Midbrain (tissue), 1 donor: Measurements from ENCODE around the gene HINT1.
A peak's percentile ranks its signal among the peaks of the same experiment; 100 is the strongest.
"Not testable (repeated sequence)": the region's sequence is repeated elsewhere in the genome, so short reads cannot be mapped to it uniquely, and the experiment has no call there.

ENCODE experiments used
- DNase-seq: peaks from one replicate; lab custom pipeline; 2025; lab: John Stamatoyannopoulos, UW

Gene HINT1

DNA sequence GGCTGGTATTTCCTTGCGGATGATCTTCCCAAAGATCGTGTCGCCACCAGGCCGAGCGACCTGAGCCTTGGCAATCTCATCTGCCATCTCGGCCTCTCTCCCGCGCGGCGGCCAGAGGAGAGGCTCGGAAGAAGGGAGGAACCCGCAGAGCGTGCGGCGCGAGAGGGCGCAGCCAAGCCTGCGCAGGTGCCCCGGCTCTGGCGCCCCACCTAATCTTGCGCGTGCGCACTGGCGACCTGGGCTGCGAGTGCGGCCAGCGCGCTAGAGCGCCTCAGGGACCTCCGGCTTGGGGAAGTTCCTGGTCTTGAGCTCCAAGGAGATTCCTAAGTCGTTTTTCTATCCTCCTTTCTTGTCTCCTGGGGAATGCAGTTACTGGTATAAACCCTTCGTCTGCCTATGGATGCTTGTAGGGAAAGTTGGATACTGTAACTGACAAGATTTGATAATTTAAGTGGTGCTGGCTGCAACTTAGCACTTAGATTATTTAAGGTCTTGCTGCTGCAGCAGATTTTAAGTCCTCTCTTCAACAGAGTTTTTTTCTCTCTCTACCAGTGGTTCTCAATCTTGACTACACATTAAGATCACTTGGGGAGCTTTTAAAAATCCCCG is at the start of gene HINT1:
Gene HINT1 (minus strand): TSS at position 138 of the 609 bp plus-strand sequence. CDS start 51 bp downstream, at position 87.
- DNase-seq: peak; percentile 90

DNA sequence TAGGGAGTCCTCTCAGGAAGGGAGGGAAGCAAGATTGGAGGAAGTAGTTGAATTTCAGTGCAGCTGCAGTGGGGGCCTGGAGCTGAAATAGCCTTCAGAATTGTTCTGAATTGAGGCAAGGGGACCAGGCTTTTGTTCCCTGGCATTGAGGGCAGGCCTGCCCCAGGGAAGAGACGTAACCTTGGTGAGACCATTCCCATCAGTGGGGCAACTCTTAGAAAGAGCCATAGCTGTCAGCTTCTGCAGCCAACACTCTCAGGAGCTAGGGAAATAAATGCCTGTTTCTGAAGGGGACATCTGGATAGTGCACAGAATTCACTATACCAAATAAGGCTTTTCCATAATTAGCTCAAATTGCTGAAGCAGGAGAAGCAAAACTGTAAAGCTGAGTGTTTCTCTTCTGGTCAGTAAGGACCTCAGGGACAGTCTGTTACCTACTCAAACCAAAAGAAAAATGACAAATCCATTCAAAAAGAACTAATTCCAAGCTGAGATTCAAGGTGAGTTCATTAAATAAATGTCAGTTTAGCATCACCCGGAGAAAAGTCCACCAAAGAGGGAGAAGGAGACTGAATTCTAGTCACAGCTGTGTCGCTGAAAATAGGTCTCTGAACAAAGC is 49.7 kb upstream of the HINT1 start:
- no peak for DNase-seq

DNA sequence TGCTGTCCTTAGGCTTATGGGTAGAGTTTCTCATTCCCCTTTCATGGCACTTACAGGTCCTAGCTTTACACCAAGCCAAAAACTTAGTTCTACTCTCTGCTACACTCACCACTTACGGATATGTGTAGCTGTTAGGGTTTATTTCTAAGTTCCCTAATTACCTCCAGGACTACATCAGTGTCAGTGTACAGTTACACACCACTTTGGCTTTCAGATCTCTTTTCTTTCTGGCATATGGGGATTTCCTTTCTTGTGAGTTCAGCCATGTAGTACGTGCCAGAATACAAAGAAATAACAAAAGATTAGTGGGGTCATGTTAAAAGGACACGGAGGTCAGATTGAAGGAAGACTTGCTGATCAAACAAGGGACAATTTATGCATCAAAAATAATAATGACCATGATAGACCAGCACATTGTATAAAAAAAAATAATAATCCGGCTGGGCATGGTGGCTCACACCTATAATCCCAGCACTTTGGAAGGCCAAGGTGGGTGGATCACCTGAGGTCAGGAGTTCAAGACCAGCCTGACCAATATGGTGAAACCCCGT is 47.5 kb upstream of the HINT1 start:
- no peak for DNase-seq

DNA sequence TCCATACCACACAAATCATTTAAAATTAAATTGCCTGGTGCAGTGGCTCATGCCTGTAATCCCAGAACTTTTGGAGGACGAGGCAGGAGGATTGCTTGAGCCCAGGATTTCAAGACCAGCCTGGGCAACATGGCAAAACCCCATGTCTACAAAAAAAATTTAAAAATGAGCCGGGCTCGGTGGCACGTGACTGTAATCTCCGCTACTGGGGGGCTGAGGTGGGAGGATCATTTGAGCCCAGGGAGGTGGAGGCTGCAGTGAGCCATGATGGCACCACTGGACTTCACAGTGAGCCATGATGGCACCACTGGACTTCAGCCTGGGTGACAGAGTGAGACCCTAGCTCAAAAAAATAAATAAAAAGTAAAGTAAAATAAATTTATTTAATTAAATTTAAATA is 46.6 kb upstream of the HINT1 start:
- no peak for DNase-seq

DNA sequence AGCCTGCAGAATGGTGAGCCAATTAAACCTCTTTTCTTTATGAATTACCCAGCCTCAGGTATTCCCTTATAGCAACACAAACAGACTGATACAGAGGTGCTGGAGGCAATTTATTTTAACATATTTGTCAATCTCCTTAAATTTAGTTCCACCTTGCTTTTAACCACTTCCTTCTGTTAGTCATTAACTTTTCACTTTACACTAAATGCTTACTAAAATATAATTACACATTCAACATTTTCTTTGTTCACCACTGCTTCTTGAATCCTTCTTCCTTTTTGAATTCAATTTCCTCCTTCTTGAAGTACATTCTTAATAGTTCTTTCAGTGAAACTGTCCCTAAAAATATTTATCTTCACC is 45.1 kb upstream of the HINT1 start:
- DNase-seq: no peak

DNA sequence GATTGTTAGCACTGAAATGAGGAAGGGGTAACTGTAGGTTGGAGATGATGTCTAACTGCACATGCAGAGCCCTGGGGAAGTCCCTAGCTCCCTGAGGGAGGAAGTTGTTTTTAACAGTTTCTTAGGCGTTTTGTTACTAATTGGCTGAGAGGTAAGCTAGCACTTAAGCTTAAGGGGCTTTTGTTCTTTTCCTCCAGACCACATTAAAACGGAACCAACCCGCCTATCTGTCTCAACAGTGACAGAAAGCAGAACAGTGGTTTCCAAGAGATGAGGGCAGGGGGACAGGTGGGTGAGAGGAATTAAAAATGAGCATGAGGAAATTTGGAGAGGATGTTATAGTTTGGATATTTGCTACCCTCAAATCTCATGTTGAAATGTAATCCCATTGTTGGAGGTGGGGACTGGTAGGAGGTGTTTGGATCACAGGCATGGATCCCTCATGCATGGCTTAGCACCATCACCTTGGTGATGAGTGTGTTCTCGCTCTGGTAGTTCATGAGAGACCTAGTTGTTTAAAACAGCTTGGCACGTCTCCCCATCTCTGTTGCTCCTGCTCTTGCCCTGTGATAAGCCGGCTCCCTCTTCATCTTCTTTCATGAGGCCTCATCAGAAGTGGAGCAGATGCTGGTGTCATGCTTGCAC is 44.6 kb upstream of the HINT1 start:
- DNase-seq: no peak

DNA sequence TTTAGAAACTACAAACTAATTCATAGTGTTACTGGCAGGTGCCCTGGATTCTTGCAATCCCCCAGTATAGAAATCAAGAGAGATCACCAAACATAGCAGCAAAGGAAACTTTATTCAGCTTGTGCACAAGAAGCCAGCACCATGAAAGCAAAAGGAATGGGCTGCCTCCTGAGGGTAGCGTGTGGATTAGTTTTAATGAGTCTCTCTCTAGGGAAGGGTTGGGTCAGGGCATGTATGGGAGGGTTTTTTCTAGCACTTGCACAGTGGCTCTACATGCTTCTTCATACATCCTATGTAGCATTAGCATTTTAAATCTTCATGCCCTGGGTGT is 44.1 kb upstream of the HINT1 start:
- DNase-seq: no peak

DNA sequence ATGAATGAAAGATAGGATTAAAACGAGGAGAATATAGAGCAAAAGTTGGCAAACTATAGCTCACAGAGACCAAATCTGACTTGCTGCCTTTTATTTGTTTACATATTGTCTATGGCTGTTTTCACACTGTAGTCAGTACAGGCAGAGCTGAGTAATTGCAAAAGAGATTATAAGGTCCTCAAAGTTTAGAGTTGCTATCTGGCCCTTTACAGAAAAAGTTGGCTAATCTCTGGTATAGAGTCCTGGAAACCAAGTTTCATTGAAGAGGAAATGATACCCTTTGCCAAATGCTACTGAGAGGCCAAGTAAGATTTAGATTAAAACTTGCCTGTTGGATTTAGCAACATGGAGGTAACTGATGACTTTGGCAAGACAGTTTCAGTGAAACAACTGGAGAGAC is 41.7 kb upstream of the HINT1 start:
- DNase-seq: no peak

DNA sequence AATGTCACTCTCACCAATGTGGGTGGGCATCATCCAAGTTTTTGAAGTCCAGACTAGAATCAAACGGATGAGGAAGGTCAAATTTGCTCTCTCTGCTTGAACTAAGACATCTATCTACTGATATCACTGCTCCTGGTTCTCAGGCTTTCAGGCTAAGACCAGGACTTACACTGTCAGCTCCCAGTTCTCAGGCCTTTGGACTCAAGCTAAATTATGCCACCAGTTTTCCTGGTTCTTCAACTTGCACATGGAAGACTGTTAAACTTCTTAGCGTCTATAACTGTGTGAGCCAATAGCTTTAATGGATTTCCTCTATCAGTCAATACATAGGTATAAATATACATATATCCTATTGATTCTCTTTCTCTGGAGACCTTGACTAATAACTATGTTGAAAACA is 41.0 kb upstream of the HINT1 start:
- DNase-seq: no peak

DNA sequence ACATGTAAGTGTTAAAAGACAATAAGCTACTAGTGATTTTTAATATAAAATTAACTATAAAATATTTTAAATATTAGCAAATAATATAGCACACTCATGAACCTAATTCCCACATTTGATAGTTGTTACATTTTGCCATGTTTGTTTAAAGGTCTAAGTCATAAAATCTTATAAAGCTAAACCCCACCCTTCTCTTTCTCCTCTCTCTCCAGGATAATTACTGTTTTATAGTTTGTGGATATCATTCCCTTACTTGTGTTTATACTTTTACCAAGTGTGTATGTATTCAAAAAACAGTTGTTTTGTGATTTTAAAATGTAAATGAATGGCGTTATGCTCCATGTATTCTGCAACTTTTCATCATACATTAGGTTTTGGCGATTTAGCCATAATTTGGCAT is 39.9 kb upstream of the HINT1 start:
- DNase-seq: no peak

DNA sequence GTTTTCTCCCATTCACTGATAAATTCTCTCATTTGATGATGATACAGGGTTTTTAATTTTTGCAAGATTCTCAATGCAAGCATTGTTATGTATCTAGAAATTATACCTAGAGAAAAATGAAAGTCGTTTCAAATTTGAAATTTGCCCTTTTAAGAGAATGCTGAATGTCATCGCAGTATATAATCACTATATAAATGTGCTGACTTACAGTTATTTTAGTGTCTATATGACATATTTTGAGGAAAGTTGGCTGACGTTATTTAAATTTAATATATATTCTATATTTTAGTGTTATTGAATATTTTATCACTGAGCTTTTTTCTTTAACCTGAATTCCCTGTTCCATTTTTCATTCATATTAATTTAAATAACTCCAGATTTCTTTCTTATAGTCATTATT is 35.5 kb upstream of the HINT1 start:
- DNase-seq: no peak

DNA sequence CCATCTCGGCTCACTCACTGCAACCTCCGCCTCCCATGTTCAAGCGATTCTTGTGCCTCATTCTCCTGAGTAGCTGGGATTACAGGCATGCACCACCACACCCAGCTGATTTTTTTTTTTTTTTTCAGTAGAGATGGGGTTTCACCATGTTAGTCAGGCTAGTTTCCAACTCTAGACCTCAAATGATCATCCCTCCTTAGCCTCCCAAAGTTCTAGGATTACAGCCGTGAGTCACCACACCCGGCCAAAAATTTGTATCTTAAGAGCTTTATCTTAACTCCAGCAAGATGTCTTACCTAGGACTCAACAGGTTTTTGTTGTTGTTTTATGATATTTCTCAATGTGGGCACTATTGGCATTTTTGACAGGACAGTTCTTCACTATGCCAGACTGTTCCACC is 33.6 kb upstream of the HINT1 start:
- no peak for DNase-seq

DNA sequence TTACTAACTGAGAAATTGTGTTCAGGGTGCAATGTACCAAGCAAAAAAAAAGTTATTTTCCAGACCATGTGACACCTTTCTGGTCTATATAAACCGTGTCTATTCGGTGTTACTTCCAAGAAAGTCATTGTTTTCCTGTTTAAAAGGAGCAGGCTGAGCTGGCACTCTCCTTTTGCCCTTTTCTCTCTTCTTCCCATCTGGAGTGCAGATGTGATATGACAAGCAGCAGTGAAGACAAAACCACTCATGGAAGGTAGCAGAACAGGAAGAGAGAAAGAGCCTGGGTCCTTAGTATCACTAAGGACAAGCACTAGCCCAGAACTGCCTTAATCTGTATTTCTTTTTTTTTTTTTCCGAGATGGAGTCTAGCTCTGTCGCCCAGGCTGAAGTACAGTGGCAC is 31.3 kb upstream of the HINT1 start:
- no peak for DNase-seq

DNA sequence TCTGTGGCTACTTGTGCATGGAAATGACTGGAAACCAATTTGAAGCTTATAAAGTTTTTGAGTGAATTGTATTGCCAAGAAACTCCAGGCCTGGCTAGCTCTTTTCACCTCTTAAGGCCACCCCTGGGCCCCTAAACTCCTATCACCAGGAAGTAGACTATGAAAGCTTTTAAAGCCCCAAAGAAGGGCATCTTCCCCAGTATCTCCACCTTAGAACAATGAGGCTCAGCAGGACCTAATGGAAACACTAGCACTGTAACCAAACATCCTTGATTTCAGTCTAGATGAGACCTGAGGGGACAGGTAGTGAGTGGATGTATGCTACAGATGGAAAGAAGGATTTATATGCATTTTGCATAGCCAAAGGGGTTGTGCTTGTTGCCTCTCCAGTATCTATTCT is 30.6 kb upstream of the HINT1 start:
- no peak for DNase-seq

DNA sequence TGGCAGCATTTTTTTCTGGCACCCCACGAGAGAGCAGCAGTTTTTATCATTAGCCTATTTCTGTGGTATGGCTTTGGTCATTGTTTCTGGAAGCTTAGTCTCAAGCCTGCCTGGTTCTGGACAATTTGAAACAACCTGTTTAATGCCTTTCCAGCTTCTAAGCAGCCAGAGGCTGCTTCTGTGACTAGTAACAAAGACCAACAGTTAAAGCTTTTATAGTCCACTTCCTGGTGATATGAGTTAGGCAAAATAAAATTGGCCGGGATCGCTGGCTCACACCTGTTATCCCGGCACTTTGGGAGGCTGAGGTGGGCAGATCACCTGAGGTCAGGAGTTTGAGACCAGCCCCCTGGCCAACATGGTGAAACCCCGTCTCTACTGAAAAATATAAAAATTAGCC is 29.7 kb upstream of the HINT1 start:
- DNase-seq: no peak

DNA sequence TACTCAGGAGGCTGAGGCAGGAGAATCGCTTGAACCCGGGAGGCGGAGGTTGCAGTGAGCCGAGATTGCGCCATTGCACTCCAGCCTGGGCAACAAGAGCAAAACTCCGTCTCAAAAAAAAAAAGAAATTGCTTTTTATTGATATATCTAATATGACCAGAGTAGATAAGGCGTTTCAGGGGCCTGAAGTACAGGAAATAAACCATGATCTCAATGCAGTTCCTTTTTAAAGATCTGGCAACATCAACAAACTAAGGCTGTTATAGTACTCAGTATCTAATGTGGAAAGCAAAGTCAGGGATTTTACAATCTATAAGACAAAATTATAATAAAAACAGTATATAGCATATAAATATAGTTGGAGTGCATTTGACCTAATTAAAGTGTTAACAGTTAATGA is 28.8 kb upstream of the HINT1 start:
- DNase-seq: not testable (repeated sequence)

DNA sequence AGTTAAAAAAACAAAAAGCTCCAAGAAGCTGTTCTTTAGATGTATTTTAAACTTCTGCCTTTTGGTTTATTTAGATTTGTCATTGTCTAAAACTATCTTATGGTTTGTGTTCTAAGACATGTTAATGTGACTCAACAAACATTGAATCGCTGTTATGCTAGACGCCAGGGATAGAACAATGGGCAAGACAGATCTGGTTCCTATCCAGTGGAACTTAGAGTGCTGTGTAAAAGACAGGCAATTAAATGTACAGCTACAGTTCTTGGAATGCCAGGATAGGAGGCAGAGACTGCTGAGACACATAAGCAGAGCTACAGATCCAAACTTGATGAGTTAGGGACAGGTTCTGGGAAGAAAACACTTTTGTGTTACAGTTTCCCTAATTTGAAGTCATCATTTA is 28.1 kb upstream of the HINT1 start:
- no peak for DNase-seq

DNA sequence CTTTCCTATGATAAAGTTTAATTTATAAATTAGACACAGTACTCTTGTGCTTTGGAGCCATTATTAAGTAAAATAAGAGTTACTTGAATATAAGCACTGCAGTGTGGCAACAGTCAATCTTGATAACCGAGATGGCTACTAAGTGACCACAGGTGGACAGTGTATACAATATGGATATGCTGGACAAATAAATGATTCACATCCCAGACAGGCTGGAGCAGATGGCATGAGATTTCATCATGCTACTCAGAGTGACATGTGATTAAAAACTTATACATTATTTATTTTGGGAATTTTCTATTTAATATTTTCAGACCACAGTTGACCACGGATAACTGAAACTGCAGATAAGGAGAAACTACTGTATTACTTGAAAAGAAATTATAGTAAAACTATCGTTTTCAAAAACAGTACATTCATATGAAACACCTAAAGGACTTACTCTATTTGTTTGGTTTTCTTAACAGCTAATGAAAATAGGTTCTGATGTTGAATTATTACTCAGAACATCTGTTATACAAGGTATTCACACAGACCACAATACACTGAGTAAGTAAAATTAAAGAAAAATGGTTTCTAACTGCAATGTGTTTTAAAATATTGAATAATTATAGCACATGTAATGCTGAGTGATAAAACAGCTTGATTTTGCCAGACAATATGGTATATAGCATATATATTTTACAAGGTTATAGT is 21.7 kb upstream of the HINT1 start:
- DNase-seq: no peak

DNA sequence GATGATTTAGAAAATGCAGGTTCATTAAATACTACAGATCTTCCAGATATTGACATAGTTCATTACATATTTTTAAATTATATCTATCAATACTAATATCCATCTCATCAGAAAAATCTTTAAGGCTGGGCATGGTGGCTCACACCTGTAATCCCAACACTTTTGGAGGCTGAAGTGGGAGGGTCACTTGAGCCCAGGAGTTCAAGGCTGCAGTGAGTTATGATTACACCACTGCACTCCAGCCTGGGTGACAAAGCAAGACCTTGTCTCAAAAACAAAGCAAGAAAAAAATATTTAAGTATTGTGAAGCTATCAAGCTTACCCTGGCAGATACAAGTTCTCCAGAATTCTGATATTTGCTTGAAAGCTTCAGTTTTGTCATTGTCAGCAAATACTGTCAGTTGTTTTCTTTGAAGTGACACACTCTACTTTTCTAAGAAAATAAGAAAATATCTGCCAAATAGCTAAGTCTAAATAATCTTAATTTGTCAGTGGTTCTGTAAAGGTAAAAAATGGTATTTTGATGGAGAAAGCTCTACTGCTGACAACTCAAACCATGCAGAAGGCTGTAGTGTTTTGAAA is 20.6 kb upstream of the HINT1 start:
- no peak for DNase-seq

DNA sequence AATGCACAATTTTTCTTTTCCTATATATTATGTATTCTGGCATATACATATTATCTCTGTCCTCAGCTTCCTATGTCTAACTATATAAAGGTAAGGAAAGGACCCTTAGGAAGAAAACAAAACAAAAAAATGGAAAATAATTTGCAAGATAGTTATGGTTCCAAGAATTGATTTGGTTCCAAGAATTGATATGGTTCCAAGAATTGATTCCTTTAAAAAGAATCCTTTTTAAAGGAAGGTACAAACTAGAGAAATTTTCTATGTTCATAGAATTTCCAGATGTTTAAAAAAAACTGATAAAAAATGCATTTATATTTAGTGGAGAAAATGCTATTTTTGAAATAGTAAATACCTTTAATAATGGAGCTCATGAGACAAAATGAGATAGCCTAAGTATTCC is 17.8 kb upstream of the HINT1 start:
- no peak for DNase-seq

DNA sequence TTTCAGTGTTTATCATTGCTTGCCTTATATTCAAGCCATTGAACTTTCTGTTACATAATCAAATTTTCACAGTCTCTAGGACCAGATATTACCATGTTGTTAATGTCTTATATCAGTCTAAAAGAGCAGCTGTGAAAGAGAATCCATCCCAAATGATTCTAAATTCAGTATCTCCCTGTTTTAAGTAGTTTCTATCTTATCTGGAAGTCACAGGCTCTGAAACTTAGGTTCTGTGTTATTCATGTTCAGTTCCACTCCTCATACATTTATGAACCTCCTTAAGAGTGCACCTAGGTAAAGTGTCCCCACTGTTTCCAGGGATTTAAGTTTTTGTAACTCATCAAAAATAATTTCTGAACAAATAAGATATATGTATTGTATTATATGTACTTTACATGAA is 15.4 kb upstream of the HINT1 start:
- no peak for DNase-seq

DNA sequence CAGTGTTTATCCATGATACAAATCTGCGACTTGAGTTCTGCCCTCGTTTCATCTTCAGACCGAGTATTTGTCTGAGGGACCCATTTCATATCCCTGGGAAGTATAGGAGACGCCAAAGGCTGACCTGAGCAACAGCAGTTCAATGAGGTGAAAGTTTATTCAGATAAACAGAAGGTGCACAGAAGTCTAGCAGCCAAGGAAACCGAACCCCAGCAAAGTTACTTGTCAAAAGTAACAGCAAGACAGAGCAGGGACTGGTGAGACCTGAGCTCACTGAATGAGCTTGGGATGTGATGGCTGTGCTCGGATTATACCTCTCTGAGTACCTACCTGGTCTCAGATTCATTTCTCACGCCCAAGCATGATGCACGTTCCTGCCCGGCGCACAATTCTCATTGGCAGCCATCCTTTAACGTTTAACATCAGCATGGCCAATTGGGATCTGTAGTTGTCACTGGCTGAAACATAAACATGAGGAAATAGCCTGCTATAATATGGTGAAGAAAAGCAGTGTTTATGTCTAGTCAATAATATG is 6.3 kb upstream of the HINT1 start:
- DNase-seq: no peak
